Fibroblast of the aortic adventitia (primary cell): ENCODE measurements around the gene TSPAN18. TPM values are rescaled to one million over a fixed set of nuclear protein-coding genes. Genes with fewer than 3 reads are reported as not detected.

Experiments used
- DNase-seq: peaks from one replicate; pipeline ENCODE4 v3.0.0-alpha.2; 2010; ENCODE audit warnings: low read depth
- H3K4me3 ChIP-seq: 2 replicates; pipeline ENCODE4 v1.5.1; 2011; ENCODE audit warnings: low read depth, mild to moderate bottlenecking, control low read depth, low read length, moderate library complexity
- total RNA-seq: library from RNA; depleted of rRNA; stranded (reverse); fragments of >200 nt; gene quantifications from 2 replicates; pipeline ENCODE4 v1.2.3, GENCODE V29; 2012; ENCODE audit warnings: low replicate concordance
- TF ChIP-seq, protein P1 (sequence below): IDR thresholded peaks from 2 replicates; pipeline ENCODE4 v1.5.1; 2011; ENCODE audit warnings: mild to moderate bottlenecking, low read length, control low read depth, inconsistent platforms; ENCODE audit not compliant: insufficient read depth

TSPAN18 gene
- total RNA-seq, 1 donor = under 0.01 TPM

DNA sequence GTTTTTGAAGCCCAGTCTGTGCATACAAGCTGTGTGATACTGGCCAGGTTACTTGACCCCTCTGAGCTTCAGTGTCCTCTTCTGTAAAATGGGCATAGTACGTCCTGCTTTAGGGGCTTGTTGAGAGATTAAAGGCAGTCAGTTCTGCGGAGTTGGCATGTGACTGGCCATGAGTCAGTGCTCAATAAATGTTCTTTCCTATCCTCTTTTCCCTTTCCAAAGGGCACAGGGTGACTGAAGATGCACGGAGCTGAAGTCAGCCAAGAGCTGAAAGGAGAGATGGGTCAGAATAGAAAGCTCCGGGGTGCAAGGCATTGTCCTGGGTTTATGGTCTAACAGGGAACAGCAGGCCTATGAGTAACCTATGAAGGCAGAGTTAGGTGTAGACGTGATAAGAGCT, 175.0 kb downstream of the TSPAN18 start:
- no peak overlapping the region for H3K4me3 ChIP-seq
- TF ChIP-seq, protein P1, sequence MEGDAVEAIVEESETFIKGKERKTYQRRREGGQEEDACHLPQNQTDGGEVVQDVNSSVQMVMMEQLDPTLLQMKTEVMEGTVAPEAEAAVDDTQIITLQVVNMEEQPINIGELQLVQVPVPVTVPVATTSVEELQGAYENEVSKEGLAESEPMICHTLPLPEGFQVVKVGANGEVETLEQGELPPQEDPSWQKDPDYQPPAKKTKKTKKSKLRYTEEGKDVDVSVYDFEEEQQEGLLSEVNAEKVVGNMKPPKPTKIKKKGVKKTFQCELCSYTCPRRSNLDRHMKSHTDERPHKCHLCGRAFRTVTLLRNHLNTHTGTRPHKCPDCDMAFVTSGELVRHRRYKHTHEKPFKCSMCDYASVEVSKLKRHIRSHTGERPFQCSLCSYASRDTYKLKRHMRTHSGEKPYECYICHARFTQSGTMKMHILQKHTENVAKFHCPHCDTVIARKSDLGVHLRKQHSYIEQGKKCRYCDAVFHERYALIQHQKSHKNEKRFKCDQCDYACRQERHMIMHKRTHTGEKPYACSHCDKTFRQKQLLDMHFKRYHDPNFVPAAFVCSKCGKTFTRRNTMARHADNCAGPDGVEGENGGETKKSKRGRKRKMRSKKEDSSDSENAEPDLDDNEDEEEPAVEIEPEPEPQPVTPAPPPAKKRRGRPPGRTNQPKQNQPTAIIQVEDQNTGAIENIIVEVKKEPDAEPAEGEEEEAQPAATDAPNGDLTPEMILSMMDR = no peak
- no peak for DNase-seq

DNA sequence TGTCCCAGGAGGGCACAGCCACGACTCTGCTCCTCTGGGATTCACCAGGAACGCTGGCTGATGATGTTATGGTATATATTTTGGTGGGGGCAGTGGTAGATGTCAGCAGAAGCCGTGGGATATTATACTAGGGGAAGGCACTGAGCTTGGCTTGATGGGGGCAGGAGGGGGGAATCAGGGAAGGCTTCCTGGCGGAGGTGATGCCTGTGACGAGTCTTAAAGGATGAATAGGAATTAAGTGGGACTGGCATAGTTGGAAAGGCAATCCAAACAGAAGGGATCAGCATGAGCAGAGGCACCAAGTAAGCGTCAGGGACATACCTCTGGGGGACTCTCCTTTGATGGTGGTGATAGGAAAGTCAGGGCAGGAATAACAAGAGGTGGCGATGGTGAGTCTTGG, 176.3 kb downstream of the TSPAN18 start:
- no peak overlapping the region for H3K4me3 ChIP-seq
- TF ChIP-seq, protein P1 = no peak
- no peak for DNase-seq

DNA sequence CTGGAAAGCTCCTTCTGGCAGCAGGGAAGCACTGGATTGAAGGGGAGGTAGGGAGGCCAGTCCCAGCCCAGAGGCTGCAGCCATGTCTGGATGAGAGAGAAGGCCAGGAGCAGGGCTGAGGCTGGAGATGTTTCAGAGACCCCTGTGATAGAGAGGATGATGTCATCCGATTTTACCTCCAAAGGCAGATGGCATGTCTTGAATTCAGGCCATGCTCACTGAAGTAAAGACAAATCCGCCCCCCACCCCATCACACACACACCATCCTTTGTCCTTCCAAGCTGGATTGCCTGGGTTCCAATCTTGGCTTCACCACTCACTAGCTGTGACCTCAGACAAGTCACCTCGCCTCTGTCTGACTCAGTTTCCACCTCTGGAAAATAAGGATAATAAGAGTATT, 176.8 kb downstream of the TSPAN18 start:
- no peak for DNase-seq
- H3K4me3 ChIP-seq = no peak overlapping the region
- TF ChIP-seq, protein P1 = no peak

DNA sequence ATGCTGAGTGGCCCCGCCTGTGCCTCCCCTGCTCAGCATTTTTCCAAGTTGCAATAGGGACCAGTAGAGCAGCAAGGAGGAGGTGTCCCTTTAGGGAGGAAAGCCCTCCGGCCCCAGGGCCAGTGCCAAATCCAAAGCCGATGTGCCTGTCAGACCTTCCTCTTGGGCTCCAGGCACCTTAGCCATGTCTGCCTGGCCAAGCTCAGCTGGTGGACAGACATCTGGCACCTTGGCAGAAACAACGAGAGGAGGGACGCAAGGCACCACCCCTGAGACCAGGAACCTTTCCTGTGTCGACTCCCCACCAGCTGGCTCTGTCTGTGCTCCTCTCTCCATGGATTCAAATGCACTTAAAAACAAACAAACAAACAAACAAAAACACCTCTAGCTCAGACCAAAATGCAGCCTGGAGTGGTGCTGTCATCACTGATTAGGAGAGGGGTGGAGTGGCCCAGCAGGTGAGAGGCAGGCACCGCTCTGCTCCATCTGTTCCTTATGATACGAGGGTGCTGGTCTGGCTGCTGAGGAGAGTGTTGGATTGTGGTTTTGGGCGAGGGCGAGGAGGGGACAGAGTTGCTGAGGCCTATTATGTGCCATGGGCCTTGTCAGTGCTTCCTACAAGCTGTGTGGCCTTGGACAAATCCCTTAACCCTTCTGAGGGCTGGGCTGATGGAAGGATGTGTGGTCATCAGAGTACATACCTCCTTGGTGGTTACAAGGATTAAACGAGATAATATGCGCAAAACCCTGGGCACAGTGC, 177.7 kb downstream of the TSPAN18 start:
- TF ChIP-seq, protein P1 = no peak
- DNase-seq = no peak
- H3K4me3 ChIP-seq = no peak overlapping the region

DNA sequence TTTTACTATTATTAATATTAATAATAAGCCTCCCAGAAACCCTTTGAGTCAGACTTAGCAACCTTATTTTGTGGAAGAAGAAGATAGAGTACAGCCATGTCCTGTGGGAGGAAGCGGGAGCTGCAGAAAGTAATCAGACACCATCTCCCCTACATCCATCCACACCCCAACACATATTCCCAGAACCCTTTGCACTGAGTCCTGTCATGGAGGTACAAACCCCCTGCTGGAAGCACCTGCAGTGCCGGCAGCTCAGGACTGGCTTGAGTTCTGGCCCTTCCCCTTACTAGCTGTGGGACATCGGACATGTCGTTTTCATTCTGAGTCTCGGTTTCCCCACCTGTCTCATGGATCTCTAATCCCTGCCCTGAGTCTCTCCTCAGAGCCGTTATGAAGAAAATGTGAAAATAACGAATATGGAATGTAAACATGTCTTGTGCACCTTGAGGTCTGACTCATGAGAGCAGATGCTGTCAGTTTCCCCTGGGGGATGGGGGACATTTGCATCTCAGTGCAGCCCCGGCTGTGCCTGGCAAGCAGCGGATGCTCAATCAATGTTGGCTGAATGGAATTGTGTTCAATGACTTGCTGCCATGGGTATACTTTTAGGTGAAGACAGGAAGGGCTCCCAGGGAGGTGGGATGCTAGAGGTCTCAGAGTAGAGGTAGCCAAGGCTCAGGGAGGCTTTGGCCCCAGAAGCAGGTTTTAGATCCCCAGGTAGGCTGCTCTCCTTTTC, 178.5 kb downstream of the TSPAN18 start:
- H3K4me3 ChIP-seq = no peak overlapping the region
- DNase-seq = no peak
- TF ChIP-seq, protein P1 = no peak

DNA sequence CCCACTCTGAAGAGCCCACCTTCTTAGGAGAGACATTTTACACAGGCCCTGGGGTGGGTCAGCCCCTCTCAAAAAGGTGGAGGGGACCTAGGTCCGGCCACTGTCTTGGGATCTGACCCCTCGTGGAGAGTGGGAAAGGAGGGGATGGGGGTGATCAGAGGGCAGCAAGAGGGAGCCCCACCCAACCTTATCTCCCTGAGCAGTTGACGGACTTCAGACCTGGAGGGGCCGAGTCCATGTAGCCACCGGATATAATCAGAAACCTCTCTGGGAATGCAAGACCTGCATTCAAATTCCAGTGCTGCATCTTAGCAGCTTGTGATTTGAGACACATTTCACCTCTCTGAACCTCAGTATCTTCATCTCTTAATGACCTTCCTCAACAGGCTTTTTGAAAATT, 179.9 kb downstream of the TSPAN18 start:
- no peak overlapping the region for H3K4me3 ChIP-seq
- TF ChIP-seq, protein P1 = no peak
- no peak for DNase-seq

DNA sequence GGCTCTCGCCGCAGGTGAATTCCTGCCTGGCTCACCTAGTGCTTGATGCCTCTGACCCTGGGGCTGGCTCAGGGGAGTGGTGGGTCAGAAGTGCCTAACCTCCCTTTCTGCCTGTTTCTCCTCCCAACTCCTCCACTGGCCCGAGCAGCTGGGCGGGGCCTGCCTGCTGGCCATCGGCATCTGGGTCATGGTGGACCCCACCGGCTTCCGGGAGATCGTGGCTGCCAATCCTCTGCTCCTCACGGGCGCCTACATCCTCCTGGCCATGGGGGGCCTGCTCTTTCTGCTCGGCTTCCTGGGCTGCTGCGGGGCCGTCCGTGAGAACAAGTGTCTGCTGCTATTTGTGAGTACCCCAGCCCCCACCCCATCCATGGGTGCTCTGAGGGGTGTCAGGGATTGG, 182.8 kb downstream of the TSPAN18 start:
- TF ChIP-seq, protein P1 = no peak
- no peak overlapping the region for H3K4me3 ChIP-seq
- no peak for DNase-seq
